Left kidney (tissue), 2 donors: ENCODE data around the gene LRP5. TPM values are rescaled to one million over a fixed set of nuclear protein-coding genes. Genes with fewer than 3 reads are reported as not detected.
"Not testable (repeated sequence)": the region's sequence is repeated elsewhere in the genome, so short reads cannot be mapped to it uniquely, and the experiment has no call there.

Experiments
- DNase-seq: peaks from one replicate; pipeline ENCODE4 v3.0.0-alpha.2; 2013
- polyA plus RNA-seq: library from polyadenylated mRNA; unstranded; fragments of 120-200 nt; gene quantifications from one replicate; pipeline ENCODE4 v1.2.1, GENCODE V29; 2013; ENCODE audit not compliant: insufficient read length

Gene LRP5
- polyA plus RNA-seq, 1 donor = 34.4 TPM

DNA sequence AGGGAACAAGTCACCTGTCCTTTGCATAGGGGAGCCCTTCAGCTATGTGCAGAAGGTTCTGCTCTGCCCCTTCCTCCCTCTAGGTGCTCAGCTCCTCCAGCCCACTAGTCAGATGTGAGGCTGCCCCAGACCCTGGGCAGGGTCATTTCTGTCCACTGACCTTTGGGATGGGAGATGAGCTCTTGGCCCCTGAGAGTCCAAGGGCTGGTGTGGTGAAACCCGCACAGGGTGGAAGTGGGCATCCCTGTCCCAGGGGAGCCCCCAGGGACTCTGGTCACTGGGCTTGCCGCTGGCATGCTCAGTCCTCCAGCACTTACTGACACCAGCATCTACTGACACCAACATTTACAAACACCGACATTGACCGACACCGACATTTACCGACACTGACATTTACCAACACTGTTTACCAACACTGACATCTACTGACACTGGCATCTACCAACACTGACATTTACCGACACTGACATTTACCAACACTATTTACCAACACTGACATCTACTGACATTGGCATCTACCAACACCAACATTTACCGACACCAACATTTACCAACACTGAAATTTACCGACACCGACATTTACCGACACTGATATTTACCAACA is 76.3 kb downstream of the LRP5 start:
- no peak for DNase-seq

DNA sequence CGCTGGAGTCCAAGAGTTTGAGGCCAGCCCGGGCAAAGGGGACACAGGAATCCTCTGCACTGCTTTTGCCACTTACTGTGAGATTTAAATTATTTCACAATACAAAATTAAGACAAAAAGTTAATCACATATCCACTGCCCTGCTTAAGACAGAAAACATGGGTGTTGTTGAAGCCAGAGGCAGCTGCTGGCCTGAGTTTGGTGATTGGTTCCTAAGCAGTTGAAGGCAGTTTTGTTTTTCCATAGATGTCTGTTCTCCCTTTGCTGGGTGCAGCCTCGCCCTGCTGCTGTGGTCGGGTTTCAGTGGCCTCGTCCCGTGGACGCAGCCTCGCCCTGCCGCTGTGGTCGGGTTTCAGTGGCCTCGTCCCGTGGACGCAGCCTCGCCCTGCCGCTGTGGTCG is 77.9 kb downstream of the LRP5 start:
- DNase-seq = no peak

GRCh38 chr11:68392822-68393221 is 80.4 kb downstream of the LRP5 start:
- DNase-seq = no peak

DNA sequence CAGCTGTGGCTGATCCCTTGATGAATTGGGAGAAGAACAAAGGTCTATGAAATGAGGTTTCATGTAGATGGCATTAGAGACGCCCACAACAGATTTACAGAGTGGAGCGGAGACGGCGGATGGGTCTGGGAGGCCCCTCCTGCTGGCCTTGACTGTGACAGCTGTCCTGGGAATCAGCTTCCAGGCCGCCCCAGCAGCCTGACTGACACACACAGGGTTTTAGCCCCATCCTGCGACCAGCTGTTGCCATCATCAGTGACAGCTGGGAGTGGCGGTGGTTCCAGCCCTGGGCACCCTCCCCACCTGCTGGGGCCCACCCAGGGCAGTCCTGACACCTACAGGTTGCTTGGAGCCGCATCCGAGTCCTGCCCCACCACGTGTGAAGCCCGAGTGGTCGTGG is 84.1 kb downstream of the LRP5 start:
- no peak for DNase-seq

DNA sequence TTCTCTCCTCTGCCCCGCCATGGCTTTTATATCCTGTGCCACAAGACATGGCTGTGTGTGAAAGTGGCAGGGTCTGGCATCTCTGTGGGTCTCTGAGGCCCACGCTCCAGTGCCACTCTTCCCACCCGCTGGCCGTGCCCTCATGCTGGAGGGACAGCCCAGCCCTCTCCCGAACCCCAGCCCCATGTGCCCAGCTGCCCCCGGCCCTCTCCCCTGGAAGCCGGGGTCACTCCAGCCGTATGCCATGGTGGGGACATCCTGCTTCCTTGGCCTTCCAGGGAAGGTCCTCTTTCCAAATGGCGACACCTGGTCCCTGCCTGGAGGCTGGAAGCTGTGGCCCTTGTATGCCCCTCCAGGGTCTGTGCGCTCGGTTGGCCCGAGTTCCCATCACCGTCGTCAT is 84.9 kb downstream of the LRP5 start:
- DNase-seq = no peak

GRCh38 chr11:68398995-68399851 is 86.8 kb downstream of the LRP5 start:
- DNase-seq = peak; percentile 45

DNA sequence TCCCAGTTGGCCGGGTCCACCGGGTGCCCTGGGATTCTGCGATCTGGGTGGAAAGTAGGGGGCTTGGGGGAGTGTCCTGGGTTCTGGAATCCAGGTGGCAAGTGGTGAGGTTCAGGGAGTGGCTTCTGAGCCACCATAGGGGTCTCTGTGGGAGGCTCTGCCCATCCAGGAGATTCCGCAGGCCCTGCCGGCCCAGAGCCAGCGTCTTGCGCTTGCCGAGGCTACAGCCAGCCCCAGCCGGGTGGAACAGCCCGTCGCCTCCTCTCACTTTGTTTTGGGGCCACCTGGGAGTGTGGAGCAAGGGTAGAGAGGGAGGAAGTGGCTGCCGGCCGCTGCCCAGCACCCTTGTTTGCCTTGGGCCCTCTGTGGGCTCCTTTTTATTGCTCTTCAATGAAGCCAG is 87.5 kb downstream of the LRP5 start:
- no peak for DNase-seq

- not testable (repeated sequence) for DNase-seq
Measured at GRCh38 chr11:68400584-68400983, 88.2 kb downstream of the LRP5 start.

GRCh38 chr11:68401856-68402255 is 89.5 kb downstream of the LRP5 start:
- DNase-seq = no peak

DNA sequence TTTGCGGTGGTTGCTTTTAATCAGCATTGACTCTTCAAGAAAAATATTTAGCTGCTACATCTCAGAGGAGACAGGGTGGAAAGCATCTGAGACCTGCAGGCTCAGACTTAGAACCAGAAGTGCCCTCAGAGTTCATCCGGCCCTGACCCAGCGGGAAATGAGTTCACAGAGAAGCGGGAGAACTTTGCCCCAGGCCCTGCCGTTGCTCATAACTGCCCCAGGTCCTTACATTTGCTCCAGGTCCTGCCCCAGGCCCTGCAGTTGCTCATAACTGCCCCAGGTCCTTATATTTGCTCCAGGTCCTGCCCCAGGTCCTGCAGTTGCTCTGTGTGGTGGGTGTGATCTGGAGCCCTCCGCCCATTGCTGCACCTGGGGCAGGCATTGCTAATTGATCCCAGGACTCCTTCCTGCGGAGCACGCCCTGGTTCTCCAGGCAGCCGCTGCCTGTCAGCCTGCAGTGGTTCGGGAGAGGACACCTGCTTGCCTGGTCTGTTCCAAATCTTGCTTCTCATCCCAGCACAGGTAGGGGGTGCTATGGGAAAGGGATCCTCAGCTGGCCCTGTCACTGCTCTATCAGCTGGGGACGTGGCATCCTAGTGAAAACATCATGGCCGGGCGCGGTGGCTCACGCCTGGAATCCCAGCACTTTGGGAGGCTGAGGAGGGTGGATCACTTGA is 90.1 kb downstream of the LRP5 start:
- DNase-seq = no peak

GRCh38 chr11:68403424-68403823 is 91.0 kb downstream of the LRP5 start:
- no peak for DNase-seq

DNA sequence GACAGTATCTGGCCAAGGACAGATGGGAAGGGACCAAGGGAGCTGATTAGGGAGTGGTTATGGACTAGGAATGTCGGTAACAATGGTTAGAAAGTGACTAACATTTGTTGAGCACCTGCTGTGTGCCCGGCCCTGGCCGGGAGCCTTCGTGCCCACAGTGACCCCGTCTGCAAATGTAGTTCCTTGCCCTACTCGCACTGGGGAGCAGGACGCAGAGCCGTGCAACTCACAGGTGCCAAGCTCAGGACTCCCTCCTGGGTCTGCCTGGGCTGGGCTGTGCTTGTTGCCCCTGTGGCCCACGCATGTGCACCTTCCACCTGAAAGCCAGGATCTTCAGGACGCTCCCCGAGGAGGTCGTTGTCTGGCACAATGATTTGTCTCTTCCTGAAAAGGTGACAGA is 91.4 kb downstream of the LRP5 start:
- DNase-seq = no peak

DNA sequence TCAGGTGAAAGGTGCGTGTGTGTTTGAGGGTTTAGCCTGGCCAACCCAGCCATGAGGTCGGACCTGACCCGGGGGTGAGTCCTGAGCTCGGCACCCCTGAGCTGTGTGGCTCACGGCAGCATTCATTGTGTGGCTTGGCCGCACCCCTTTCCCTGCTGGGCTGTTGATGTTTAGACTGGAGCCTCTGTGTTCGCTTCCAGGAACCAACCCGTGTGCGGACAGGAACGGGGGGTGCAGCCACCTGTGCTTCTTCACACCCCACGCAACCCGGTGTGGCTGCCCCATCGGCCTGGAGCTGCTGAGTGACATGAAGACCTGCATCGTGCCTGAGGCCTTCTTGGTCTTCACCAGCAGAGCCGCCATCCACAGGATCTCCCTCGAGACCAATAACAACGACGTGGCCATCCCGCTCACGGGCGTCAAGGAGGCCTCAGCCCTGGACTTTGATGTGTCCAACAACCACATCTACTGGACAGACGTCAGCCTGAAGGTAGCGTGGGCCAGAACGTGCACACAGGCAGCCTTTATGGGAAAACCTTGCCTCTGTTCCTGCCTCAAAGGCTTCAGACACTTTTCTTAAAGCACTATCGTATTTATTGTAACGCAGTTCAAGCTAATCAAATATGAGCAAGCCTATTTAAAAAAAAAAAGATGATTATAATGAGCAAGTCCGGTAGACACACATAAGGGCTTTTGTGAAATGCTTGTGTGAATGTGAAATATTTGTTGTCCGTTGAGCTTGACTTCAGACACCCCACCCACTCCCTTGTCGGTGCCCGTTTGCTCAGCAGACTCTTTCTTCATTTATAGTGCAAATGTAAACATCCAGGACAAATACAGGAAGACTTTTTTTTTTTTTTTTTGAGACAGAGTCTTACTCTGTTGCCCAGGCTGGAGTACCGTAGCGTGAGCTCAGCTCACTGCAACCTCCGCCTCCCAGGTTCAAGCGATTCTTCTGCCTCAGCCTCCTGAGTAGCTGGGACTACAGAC is 94.2 kb downstream of the LRP5 start:
- no peak for DNase-seq

DNA sequence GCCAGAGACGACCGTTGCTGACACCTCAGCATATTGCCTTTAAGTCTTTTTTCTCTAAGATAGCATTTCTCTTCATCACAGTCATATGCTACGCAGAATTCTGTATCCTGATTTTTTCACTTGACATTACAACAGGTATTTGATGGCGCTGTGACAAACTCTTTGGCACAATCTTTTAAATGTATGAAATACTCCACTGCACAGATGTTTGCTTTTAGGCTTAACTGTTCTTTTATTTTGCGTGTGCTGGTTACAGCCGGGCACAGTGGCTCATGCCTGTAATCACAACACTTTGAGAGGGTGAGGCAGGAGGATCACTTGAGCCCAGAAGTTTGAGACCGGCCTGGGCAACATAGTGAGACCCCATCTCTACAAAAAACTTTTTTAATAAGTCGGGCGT is 96.1 kb downstream of the LRP5 start:
- DNase-seq = no peak

DNA sequence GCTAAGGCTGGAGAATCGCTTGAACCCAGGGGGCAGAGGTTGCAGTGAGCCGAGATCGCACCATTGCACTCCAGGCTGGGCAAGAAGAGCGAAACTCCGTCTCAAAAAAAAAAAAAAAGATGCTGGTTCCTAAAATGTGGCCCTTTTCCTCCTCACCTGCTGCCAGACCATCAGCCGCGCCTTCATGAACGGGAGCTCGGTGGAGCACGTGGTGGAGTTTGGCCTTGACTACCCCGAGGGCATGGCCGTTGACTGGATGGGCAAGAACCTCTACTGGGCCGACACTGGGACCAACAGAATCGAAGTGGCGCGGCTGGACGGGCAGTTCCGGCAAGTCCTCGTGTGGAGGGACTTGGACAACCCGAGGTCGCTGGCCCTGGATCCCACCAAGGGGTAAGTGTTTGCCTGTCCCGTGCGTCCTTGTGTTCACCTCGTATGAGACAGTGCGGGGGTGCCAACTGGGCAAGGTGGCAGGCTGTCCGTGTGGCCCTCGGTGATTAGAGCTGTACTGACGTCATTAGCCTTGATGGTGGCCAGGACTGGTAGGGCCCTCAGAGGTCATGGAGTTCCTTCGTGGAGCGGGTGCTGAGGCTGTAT is 97.5 kb downstream of the LRP5 start:
- no peak for DNase-seq

DNA sequence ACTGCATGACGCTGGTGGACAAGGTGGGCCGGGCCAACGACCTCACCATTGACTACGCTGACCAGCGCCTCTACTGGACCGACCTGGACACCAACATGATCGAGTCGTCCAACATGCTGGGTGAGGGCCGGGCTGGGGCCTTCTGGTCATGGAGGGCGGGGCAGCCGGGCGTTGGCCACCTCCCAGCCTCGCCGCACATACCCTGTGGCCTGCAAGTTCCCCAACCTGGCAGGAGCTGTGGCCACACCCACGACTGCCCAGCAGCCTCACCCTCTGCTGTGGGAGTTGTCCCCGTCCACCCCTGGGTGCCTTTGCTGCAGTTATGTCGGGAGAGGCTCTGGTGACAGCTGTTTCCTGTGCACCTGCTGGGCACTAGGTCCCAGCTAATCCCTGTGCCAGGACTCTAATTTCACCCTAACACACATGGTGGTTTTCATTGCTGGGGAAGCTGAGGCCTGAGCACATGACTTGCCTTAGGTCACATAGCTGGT is 99.2 kb downstream of the LRP5 start:
- no peak for DNase-seq

DNA sequence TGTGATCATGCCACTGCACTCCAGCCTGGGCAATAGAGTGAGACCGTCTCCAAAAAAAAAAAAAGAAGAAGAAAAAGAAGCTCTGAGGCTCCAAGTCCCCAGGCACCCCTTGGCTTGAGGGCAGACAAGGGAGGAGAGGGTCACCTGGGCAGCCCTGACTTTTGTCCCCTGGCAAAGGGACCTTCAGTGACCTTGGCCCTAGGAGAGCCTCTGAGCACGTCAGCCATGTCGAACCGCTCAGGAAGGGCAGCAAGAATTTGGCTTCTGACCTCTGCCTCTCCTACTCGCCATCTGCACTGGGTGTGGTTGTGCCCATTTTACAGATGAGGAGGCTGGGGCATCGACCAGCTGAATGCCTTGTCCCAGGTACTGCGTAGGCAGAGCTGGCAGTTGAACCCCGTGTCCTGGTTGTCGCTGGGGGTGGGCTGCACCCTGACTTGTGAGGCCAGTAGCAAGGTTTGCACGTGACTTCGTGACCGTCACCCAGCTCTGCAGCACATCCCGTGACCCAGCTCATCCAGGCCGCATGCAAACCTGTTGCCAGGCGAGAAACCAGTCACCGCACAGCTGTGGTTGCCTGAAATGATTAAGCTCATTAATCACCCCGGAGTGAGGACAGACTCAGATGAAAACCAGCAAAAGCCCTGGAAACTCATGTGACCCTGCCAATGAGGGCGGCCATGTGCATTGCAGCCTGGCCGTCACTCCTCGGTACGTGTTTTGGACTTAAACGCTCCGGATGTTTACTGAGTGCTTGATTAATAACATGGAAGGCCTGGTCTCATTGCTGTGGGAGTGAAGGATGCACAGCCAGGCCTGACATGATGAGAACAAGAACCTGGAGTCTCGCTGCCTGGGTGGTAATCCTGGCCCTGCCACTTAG is 100.4 kb downstream of the LRP5 start:
- DNase-seq = no peak

DNA sequence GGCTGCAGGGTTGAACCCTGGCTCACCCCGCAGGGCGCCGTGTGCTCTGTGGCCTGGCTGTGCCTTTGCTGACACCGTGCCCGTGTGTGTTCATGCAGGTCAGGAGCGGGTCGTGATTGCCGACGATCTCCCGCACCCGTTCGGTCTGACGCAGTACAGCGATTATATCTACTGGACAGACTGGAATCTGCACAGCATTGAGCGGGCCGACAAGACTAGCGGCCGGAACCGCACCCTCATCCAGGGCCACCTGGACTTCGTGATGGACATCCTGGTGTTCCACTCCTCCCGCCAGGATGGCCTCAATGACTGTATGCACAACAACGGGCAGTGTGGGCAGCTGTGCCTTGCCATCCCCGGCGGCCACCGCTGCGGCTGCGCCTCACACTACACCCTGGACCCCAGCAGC is 101.2 kb downstream of the LRP5 start:
- DNase-seq = no peak

DNA sequence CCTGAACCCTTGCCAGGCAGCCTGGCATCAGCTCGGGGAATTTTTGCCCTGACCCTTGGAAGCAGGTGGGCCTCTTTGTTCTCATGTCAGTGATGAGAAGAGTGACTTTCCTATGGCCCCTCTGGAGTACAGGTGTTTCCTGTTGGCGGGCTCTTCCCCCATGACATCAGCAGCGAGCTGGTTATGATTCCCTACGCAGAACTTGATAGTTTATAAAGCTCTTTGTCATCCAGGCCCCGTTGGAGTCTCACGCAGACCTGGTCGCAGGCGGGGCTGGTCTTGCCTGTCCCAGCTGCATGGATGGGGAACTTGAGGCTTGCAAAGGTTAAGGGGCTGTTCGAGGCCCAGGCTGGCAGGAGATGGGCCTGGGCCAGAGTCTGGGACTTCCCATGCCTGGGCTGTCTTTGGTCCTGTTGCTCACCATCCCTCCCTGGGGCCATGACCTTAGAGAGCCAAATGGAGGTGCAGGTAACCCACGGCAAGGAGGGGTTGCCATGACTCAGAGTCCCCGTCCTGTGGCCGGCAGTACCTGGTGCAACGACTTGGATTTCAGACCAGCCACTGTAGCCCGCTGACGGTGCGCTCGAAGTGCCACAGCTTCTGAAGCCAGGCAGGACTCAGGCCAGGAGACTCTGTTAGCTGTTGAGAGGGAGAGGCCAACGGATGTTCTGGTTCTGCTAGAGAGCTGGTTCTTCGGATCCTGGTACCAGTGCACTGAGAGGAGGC is 102.3 kb downstream of the LRP5 start:
- DNase-seq = no peak
